Activated T-cell treated with anti-CD3 and anti-CD28 coated beads, Interleukin-2, amount 50 U/mL, for 4 hours (primary cell): ENCODE measurements around the gene TNFRSF25. TPM values are rescaled to one million over a fixed set of nuclear protein-coding genes. Genes with fewer than 3 reads are reported as not detected.
"Not testable (repeated sequence)": the region's sequence is repeated elsewhere in the genome, so short reads cannot be mapped to it uniquely, and the experiment has no call there.

Experiments
- ATAC-seq, 2 donors: fragments of 200-7000 bp; cut with Tn5 transposase; one replicate each; pipeline ENCODE4 v1.10.0; 2021
- DNase-seq: peaks from one replicate; pipeline ENCODE4 v3.0.0-alpha.2; 2020
- H3K27me3 Mint-ChIP-seq: one replicate; pipeline ENCODE4 v1.8.0; 2021; ENCODE audit warnings: low read depth, mixed read lengths
- H3K36me3 Mint-ChIP-seq: one replicate; pipeline ENCODE4 v1.8.0; 2022; ENCODE audit warnings: mixed read lengths; ENCODE audit not compliant: insufficient read depth
- H3K4me1 Mint-ChIP-seq: one replicate; pipeline ENCODE4 v1.8.0; 2021; ENCODE audit warnings: low read depth, mixed read lengths
- H3K4me3 Mint-ChIP-seq: one replicate; pipeline ENCODE4 v1.8.0; 2021; ENCODE audit warnings: mild to moderate bottlenecking, moderate library complexity, mixed read lengths
- H3K9me3 Mint-ChIP-seq: one replicate; pipeline ENCODE4 v1.8.0; 2021; ENCODE audit warnings: mixed read lengths
- total RNA-seq, 3 donors: library from RNA; stranded (reverse); gene quantifications; one replicate each; pipeline ENCODE4 v1.2.1, GENCODE V29; 2021

TNFRSF25 gene
- total RNA-seq, 3 donors from 2014 or later, result 137 to 149 (median 145) TPM

GRCh38 chr1:6437012-6437700 lies 28.8 kb downstream of the TNFRSF25 start:
- DNase-seq, H3K4me3 Mint-ChIP-seq, H3K36me3 Mint-ChIP-seq, ATAC-seq, H3K4me1 Mint-ChIP-seq, H3K9me3 Mint-ChIP-seq: not testable (repeated sequence)
- peaks cover 27% of the 10 kb centered on the region for H3K27me3 Mint-ChIP-seq

- H3K9me3 Mint-ChIP-seq, H3K36me3 Mint-ChIP-seq: not testable (repeated sequence)
- H3K27me3 Mint-ChIP-seq, result peaks cover 20% of the 10 kb centered on the region
Observed at GRCh38 chr1:6436277-6436676, 29.7 kb downstream of the TNFRSF25 start.

GRCh38 chr1:6435547-6435946 lies 30.4 kb downstream of the TNFRSF25 start:
- no peak overlapping the region for H3K4me3 Mint-ChIP-seq
- H3K4me1 Mint-ChIP-seq, result peaks cover 6% of the 10 kb centered on the region
- no peak for DNase-seq
- H3K9me3 Mint-ChIP-seq, result no peaks in the 10 kb centered on the region
- no peak for ATAC-seq
- H3K27me3 Mint-ChIP-seq, result peaks cover 19% of the 10 kb centered on the region
- H3K36me3 Mint-ChIP-seq, result no peaks in the 10 kb centered on the region

More at GRCh38 chr1:6436277-6436676, 29.7 kb downstream of the TNFRSF25 start:
- not testable (repeated sequence) for ATAC-seq, H3K4me1 Mint-ChIP-seq, DNase-seq, H3K4me3 Mint-ChIP-seq

GRCh38 chr1:6435129-6435528 lies 30.8 kb downstream of the TNFRSF25 start:
- no peak overlapping the region for H3K4me3 Mint-ChIP-seq
- no peak for ATAC-seq
- H3K9me3 Mint-ChIP-seq, result no peaks in the 10 kb centered on the region
- H3K4me1 Mint-ChIP-seq, result peaks cover 6% of the 10 kb centered on the region
- H3K27me3 Mint-ChIP-seq, result peaks cover 21% of the 10 kb centered on the region
- H3K36me3 Mint-ChIP-seq, result no peaks in the 10 kb centered on the region
- DNase-seq, result no peak

GRCh38 chr1:6434186-6434585 lies 31.8 kb downstream of the TNFRSF25 start:
- Mint-ChIP-seq H3K4me1 (peaks cover 2% of the 10 kb centered on the region), H3K36me3 (no peaks in the 10 kb centered on the region), H3K27me3 (peaks cover 17% of the 10 kb centered on the region), H3K9me3 (no peaks in the 10 kb centered on the region), H3K4me3 (no peak overlapping the region)
- DNase-seq (no peak), ATAC-seq (no peak)

GRCh38 chr1:6431645-6432579 lies 34.1 kb downstream of the TNFRSF25 start:
- DNase-seq, H3K9me3 Mint-ChIP-seq, H3K4me3 Mint-ChIP-seq, H3K4me1 Mint-ChIP-seq, ATAC-seq, H3K36me3 Mint-ChIP-seq: not testable (repeated sequence)
- peaks cover 17% of the 10 kb centered on the region for H3K27me3 Mint-ChIP-seq

- not testable (repeated sequence) for DNase-seq, H3K4me3 Mint-ChIP-seq, H3K9me3 Mint-ChIP-seq, ATAC-seq, H3K4me1 Mint-ChIP-seq, H3K36me3 Mint-ChIP-seq
- peaks cover 20% of the 10 kb centered on the region for H3K27me3 Mint-ChIP-seq
Observed at GRCh38 chr1:6429660-6430411, 36.1 kb downstream of the TNFRSF25 start.

GRCh38 chr1:6428453-6428852 lies 37.5 kb downstream of the TNFRSF25 start:
- ATAC-seq, H3K36me3 Mint-ChIP-seq, H3K4me3 Mint-ChIP-seq, DNase-seq, H3K4me1 Mint-ChIP-seq, H3K9me3 Mint-ChIP-seq: not testable (repeated sequence)
- peaks cover 22% of the 10 kb centered on the region for H3K27me3 Mint-ChIP-seq

GRCh38 chr1:6427441-6428390 lies 38.3 kb downstream of the TNFRSF25 start:
- Mint-ChIP-seq H3K9me3 (no peaks in the 10 kb centered on the region), H3K4me3 (no peak overlapping the region), H3K27me3 (peaks cover 30% of the 10 kb centered on the region), H3K36me3 (no peaks in the 10 kb centered on the region), H3K4me1 (peaks cover 7% of the 10 kb centered on the region)
- no peak for ATAC-seq
- no peak for DNase-seq

GRCh38 chr1:6426972-6427350 lies 39.0 kb downstream of the TNFRSF25 start:
- no peak overlapping the region for H3K4me3 Mint-ChIP-seq
- no peaks in the 10 kb centered on the region for H3K9me3 Mint-ChIP-seq
- no peaks in the 10 kb centered on the region for H3K36me3 Mint-ChIP-seq
- no peak for DNase-seq
- H3K27me3 Mint-ChIP-seq, result peaks cover 32% of the 10 kb centered on the region
- ATAC-seq, result no peak
- H3K4me1 Mint-ChIP-seq, result peaks cover 7% of the 10 kb centered on the region

- Mint-ChIP-seq H3K27me3 (peaks cover 37% of the 10 kb centered on the region), H3K36me3 (no peaks in the 10 kb centered on the region), H3K4me1 (peaks cover 7% of the 10 kb centered on the region), H3K4me3 (no peak overlapping the region), H3K9me3 (no peaks in the 10 kb centered on the region)
- ATAC-seq (no peak), DNase-seq (no peak)
Observed at GRCh38 chr1:6426277-6426971, 39.5 kb downstream of the TNFRSF25 start.

GRCh38 chr1:6425658-6426057 lies 40.3 kb downstream of the TNFRSF25 start:
- Mint-ChIP-seq H3K9me3 (no peaks in the 10 kb centered on the region), H3K27me3 (peaks cover 44% of the 10 kb centered on the region), H3K36me3 (no peaks in the 10 kb centered on the region), H3K4me1 (peaks cover 10% of the 10 kb centered on the region), H3K4me3 (no peak overlapping the region)
- DNase-seq (no peak), ATAC-seq (no peak)
